Germinal center (tissue), 1 donor: ENCODE measurements around the gene OR9A4.
"Not testable (repeated sequence)": the region's sequence is repeated elsewhere in the genome, so short reads cannot be mapped to it uniquely, and the experiment has no call there.

Source experiments
- DNase-seq: peaks from one replicate; pipeline ENCODE4 v3.0.0; 2012; ENCODE audit warnings: mixed read lengths, low spot score

The OR9A4 gene

GRCh38 chr7:141916099-141916498, at the start of gene OR9A4:
OR9A4 (plus strand) TSS chr7:141916399; CDS start chr7:141918876, 2,477 bp downstream.
- DNase-seq: no peak

GRCh38 chr7:141866974-141867373, 49.2 kb upstream of the OR9A4 start:
- no peak for DNase-seq

GRCh38 chr7:141872931-141873330, 43.3 kb upstream of the OR9A4 start:
- DNase-seq: no peak

GRCh38 chr7:141874787-141875186, 41.4 kb upstream of the OR9A4 start:
- DNase-seq: no peak

GRCh38 chr7:141875453-141875852, 40.7 kb upstream of the OR9A4 start:
- DNase-seq: no peak

- DNase-seq: no peak
Observed at GRCh38 chr7:141876371-141876770, 39.8 kb upstream of the OR9A4 start.

GRCh38 chr7:141877365-141877764, 38.8 kb upstream of the OR9A4 start:
- DNase-seq: no peak

GRCh38 chr7:141880960-141881359, 35.2 kb upstream of the OR9A4 start:
- no peak for DNase-seq

GRCh38 chr7:141884539-141885225, 31.5 kb upstream of the OR9A4 start:
- DNase-seq: no peak

GRCh38 chr7:141889321-141889720, 26.9 kb upstream of the OR9A4 start:
- no peak for DNase-seq

GRCh38 chr7:141891336-141891735, 24.9 kb upstream of the OR9A4 start:
- no peak for DNase-seq

- DNase-seq: not testable (repeated sequence)
Observed at GRCh38 chr7:141899366-141899765, 16.8 kb upstream of the OR9A4 start.

- DNase-seq: no peak
Observed at GRCh38 chr7:141906285-141906684, 9.9 kb upstream of the OR9A4 start.

GRCh38 chr7:141911391-141911790, 4.8 kb upstream of the OR9A4 start:
- no peak for DNase-seq

- DNase-seq: no peak
Observed at GRCh38 chr7:141915565-141915964, 634 bp upstream of the OR9A4 start.

GRCh38 chr7:141920281-141920680, 4.1 kb downstream of the OR9A4 start:
- no peak for DNase-seq

- DNase-seq: no peak
Observed at GRCh38 chr7:141928146-141928844, 12.1 kb downstream of the OR9A4 start.

GRCh38 chr7:141928845-141929195, 12.6 kb downstream of the OR9A4 start:
- DNase-seq: no peak

GRCh38 chr7:141930211-141930610, 14.0 kb downstream of the OR9A4 start:
- no peak for DNase-seq

- DNase-seq: no peak
Observed at GRCh38 chr7:141941075-141941474, 24.9 kb downstream of the OR9A4 start.

- no peak for DNase-seq
Observed at GRCh38 chr7:141943846-141944245, 27.6 kb downstream of the OR9A4 start.

- no peak for DNase-seq
Observed at GRCh38 chr7:141944811-141945210, 28.6 kb downstream of the OR9A4 start.

GRCh38 chr7:141945356-141945755, 29.2 kb downstream of the OR9A4 start:
- no peak for DNase-seq

- DNase-seq: no peak
Observed at GRCh38 chr7:141946796-141947195, 30.6 kb downstream of the OR9A4 start, which contains the start of gene CLEC5A. CLEC5A (minus strand) TSS chr7:141946974; CDS start chr7:141946292, 682 bp downstream.
